H7 (cell line): ENCODE measurements around the gene MYO7B. TPM values are rescaled to one million over a fixed set of nuclear protein-coding genes. Genes with fewer than 3 reads are reported as not detected.
"Not testable (repeated sequence)": the region's sequence is repeated elsewhere in the genome, so short reads cannot be mapped to it uniquely, and the experiment has no call there.

ENCODE experiments used
- DNase-seq: peaks from one replicate; pipeline ENCODE4 v3.0.0; 2012
- H3K27me3 ChIP-seq: 2 replicates; pipeline ENCODE4 v1.6.0; 2011; ENCODE audit warnings: mild to moderate bottlenecking, low read length; ENCODE audit not compliant: control insufficient read depth, insufficient read depth
- H3K36me3 ChIP-seq: replicated peaks from 2 replicates; pipeline ENCODE4 v1.5.1; 2011; ENCODE audit warnings: low read length; ENCODE audit not compliant: control insufficient read depth, insufficient read depth
- H3K4me3 ChIP-seq: 2 replicates; pipeline ENCODE4 v1.5.1; 2011; ENCODE audit warnings: low read depth, mild to moderate bottlenecking, control low read depth, low read length, moderate library complexity; ENCODE audit not compliant: insufficient read depth
- total RNA-seq: library from RNA; depleted of rRNA; stranded (reverse); fragments of >200 nt; shearing (Covaris generic); gene quantifications from 2 replicates; pipeline ENCODE4 v1.2.3, GENCODE V29; 2014

MYO7B gene
- total RNA-seq, 1 experiment from 2014 or later: not detected

DNA sequence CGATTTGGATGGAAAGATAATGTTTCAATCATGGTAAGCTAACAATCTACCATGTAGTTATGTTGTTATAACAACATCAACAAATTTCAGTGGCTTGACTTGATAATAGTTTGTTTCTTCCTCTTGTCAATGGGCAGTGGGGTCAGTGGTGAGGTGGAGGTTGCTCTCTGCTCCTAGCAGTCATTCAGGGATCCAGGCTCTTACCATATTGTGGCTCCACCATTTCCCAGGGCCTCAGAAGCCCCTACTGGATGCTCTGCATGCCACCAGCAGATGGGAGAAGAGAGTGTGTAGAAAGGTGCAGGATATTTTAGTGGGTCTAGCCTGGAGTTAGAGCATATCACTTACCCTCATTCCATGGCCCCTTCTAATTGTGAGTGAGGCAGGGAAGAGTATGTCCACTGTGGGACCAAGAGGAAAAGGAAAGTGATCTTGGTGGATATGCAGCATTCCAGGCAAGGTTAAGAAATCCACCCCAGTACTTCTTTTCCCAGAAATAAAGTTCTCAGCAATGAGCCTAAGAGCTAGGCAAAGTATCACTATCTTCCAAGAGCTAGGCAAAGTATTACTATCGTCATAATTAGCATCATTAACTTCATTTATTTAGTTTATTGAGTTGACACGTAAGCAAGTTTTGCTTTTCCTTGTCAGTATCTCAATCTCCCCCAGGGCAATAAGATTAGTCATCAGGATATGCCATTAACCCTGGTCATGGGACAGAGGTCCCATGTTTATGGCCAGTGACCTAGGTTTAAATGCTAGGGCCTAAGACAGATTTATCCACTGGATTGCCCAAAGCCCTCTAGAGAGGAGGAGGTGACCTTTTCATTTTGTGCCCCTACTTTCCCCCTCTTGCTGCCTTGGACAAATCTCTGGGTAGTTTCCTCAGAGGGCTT lies 5.0 kb upstream of the MYO7B start:
- Histone ChIP-seq H3K4me3 (no peak overlapping the region), H3K36me3 (no peaks in the 10 kb centered on the region), H3K27me3 (no peaks in the 10 kb centered on the region)
- DNase-seq: peak; percentile 13

DNA sequence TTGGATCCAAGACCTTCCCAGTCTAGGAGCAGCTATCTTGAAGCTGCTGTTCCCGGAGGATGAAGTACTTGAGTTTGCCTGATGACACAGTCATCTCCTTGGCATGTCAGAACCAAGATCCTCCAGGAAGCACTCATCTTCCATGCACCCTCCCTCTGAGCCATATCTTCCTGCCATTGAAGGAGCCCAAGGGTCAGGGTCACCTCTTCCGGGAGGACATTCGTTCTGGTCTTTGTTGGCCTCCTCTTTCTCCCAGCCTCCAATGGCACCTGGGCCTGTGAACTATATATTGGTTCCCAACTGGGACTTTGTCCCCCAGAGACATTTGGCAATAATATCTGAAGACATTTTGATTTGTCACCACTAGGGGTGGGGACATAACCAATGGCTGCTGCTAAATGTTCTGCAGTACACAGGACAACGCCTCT lies 4.2 kb upstream of the MYO7B start:
- Histone ChIP-seq H3K4me3 (no peak overlapping the region), H3K27me3 (no peaks in the 10 kb centered on the region), H3K36me3 (no peaks in the 10 kb centered on the region)
- no peak for DNase-seq

DNA sequence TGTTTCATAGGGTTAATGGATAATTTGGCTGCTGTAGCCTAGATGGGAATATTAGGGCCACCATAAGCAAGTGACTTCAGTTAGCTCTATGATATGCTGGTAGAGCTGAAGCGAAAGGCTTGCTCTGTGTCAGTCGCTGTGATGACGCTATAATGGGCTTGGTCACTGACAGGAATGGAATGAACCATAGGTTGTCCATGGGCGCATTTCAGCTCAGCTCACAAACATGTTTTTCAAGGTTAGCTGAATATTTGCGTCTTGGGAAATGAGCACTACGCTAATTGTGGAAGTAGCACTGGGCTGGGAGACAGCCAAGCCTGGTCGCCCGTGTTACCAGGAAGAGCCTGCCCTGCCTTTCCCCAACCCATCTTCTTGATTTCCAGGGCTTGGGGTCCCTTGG lies 3.2 kb upstream of the MYO7B start:
- H3K36me3 ChIP-seq: no peaks in the 10 kb centered on the region
- DNase-seq: no peak
- no peak overlapping the region for H3K4me3 ChIP-seq
- H3K27me3 ChIP-seq: no peaks in the 10 kb centered on the region

DNA sequence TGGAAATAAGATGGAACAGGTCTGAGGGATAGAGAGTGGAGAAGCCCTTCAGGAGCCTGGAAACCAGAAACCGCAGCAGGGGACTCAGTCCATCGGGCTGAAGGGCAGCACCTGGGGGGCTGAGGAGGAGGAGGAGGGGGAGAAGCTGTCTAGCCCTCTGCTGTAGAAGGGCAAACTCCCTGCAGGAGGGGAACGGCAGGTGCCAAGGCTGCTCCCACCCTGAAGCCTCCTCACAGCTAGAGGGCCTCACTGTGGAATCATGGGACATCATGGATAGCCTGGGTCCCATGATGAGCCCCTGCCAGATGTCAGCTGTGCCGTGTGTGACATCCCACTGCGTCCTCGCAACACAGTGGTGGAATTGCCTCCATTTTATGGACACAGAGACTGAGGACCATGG lies 435 bp downstream of the MYO7B start:
- Histone ChIP-seq H3K4me3 (no peak overlapping the region), H3K27me3 (no peaks in the 10 kb centered on the region), H3K36me3 (no peaks in the 10 kb centered on the region)
- DNase-seq: peak; percentile 31

DNA sequence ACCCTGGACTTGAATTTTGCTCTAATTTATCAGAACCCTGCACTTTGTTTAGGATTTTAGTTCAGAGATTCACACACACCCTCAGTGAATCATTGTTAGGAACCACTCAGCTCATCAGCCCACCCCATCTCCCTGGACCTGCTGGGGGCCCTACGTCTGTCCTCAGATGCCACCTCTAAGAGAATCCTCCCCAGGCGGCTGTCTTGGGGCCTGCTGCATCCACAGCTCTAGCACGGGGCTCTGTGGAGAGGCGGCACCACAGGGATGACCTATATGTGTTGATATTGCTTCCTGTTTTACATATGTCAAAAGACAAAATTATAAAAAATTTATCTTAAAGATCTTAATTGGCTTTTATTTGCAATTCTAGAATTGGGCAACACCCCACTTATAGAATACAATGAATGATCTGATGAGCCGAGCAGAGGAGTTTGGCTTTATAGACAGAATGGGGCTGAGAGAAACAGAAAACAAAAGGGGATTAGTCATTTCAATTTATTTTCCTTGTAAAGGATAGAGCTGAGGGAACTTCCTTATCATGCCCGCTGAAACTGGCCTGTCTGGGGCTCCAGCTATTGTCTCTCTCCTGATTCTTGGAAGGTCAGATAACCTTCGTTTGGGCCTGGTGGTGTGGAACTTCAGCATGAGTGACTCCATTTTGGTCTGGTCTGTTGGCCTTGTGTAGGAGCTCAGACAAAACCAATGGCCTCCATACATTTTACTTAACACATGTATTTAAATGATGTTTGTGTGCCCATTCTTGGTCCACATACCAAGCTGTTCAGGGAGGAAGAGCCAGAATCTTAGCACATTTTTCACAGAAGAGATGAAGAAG lies 1.4 kb downstream of the MYO7B start:
- peak; percentile 15 for DNase-seq
- no peaks in the 10 kb centered on the region for H3K36me3 ChIP-seq
- no peaks in the 10 kb centered on the region for H3K27me3 ChIP-seq
- no peak overlapping the region for H3K4me3 ChIP-seq

DNA sequence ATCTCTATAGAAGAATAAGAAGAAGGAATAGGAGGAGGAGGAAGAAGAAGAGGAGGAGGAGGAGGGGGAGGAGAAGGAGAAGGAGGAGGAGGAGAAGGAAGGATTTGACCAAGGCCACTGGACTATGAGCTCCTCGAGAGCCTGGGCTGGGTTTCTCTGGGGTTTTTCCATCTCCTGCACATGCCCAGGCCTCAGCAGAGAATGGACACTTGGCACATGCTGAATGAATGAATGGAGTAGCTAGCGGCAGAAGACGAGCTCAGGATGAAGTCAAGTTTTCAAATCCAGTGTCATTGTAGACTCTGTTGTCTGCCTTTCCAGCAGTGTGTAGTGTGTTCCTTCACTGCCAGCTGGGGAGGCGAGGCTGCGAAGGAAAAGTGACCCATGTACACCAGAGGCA lies 2.2 kb downstream of the MYO7B start:
- Histone ChIP-seq H3K27me3 (no peaks in the 10 kb centered on the region), H3K4me3 (no peak overlapping the region), H3K36me3 (no peaks in the 10 kb centered on the region)
- DNase-seq: no peak

DNA sequence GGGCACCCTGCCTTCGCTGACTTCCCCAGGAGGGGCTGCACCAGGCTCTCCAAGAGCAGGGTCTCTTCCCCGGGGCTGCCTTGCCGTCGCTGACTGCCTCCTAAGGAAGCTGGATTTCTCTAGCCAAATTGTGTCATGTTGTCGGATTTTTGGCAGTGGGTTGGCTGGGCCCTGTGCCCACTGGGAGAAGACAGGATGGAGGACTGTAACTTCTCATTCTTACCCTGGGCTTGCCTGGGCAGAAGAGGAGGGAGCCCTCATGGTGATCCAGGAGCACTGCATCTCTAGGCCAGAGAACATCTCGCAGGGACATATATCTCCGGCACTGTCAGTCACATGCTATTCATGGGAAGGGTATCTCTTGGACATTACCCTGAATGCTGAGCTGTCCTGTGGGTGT lies 6.3 kb downstream of the MYO7B start:
- H3K4me3 ChIP-seq: no peak overlapping the region
- no peaks in the 10 kb centered on the region for H3K27me3 ChIP-seq
- DNase-seq: peak; percentile 41
- H3K36me3 ChIP-seq: no peaks in the 10 kb centered on the region

DNA sequence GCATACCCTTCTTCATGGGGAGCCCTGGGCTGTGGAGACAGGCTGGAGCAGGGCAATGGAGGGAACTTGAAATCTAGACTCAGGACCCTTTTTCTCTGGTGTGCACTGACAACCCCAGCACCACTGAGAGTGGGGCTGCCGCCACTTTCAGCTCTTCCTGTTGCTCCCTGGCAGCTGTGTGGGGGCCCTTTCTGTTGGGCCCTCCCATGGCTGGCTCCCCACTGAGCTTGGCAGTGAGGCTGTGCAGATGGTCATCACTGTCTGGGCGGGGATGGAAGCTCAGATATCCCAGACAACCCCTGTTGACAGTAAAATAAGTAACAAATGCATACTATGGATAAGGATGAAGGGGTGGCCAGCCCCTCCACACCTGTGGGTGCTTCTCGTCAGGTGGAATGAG lies 6.7 kb downstream of the MYO7B start:
- H3K27me3 ChIP-seq: no peaks in the 10 kb centered on the region
- H3K4me3 ChIP-seq: no peak overlapping the region
- peak; percentile 11 for DNase-seq
- no peaks in the 10 kb centered on the region for H3K36me3 ChIP-seq

DNA sequence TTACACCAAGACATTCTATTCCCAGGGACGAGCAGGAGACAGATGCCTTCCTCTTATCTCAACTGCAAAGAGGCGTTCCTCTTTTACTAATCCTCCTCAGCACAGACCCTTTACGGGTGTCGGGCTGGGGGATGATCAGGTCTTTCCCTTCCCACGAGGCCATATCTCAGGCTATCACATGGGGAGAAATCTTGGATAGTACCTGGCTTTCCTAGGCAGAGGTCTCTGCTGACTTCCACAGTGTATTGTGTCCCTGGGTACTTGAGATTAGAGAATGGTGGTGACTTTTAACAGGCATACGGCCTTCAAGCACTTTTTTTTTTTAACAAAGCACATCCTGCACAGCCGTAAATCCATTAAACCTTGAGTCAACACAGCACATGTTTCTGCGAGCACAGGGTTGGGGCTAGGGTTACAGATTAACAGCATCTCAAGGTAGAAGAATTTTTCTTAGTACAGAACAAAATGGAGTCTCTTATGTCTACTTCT lies 7.6 kb downstream of the MYO7B start:
- not testable (repeated sequence) for H3K4me3 ChIP-seq

DNA sequence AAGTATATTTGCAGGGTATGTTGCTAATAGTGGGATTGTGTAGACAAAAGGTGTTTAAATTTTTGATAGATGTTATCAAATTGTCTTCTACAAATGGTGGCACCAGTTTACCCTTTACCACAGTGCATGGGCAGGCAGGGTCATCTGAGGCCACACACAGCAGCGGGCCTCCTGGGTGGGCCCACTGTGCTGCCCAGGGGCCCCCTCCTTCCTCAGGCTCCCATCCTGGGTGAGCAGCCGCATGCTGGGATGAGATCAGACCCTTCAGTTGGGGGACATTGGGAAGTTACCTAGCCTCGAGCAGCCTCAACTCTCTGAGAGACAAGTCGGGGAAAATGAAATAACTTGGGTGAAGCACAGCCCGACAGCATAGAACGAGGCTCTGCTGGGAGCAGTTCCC lies 9.7 kb downstream of the MYO7B start:
- DNase-seq: no peak
- H3K27me3 ChIP-seq: no peaks in the 10 kb centered on the region
- H3K36me3 ChIP-seq: no peaks in the 10 kb centered on the region
- no peak overlapping the region for H3K4me3 ChIP-seq

More for the DNA sequence above, 7.6 kb downstream of the MYO7B start:
- H3K36me3 ChIP-seq, DNase-seq, H3K27me3 ChIP-seq: not testable (repeated sequence)

DNA sequence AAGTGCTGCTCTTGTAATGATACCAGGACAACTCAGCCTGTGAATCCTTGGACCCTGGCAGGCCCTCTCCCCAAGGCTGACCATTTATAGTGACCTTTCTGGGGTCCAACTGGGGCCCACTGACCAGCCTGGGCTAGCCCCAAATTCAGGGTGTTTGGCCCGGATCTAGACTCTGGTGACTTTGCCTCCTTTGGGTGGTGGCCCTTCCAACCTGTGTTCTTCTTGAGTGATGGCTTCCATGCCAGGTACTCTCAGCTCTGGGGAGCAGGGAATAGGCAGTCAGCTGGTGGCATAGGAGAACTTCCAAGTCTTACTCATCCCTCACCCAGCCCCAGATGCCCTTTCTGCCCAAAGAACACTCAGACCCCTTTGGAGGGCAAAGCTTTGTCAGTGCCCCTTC lies 10.3 kb downstream of the MYO7B start:
- DNase-seq: no peak
- H3K4me3 ChIP-seq: no peak overlapping the region
- H3K36me3 ChIP-seq: no peaks in the 10 kb centered on the region
- no peaks in the 10 kb centered on the region for H3K27me3 ChIP-seq

DNA sequence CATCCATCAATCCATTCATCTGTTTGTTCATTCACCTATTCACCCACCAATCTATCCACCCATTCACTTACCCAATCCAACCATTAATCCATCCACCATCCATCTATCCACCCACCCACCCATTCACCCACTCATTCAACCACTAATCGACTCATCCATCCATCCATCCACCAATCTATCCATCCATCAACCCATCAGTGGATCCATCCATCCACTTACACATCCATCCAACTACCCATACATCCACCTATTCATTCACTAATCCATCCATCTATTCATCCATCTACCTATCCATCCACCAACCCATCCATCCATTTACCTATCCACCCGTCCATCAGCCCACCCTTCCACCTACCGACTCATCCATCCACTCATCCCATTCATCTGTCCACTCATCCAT lies 11.3 kb downstream of the MYO7B start:
- Histone ChIP-seq H3K36me3 (no peaks in the 10 kb centered on the region), H3K27me3 (no peaks in the 10 kb centered on the region), H3K4me3 (no peak overlapping the region)
- no peak for DNase-seq

DNA sequence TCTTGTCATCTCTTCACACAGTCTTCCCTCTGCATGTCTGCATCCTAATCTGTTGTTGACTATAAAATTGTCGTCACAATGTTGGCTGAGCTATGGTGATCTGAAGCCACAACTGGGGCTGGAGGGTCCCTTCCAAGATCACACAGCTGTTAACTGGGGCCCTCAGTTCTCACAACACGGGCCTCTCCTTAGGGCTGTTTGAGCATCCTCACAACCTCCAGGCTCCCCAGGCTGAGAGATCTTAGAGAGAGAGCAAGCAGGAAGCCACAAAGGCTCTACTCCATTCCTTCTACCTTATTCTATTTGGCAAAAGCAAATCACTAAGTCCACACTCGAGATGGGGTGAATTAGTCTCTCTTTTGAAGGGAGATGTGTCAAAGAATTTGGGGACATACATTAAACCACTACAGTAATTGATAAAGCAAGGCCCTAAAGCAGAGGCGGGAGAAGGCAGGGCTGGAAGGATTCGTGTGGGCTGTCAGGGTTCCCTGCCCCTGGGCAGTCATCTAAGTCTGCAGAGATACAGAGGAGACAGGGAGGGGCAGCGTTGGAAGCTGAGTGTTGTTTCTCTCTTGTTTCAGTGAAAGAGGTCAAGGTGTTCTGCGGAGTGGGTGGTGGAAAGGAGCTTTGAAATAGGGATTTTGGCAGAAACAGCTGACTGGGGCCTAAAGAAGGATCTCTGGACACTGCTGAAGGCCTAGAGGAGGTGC lies 15.9 kb downstream of the MYO7B start:
- Histone ChIP-seq H3K4me3 (no peak overlapping the region), H3K36me3 (no peaks in the 10 kb centered on the region), H3K27me3 (no peaks in the 10 kb centered on the region)
- no peak for DNase-seq

DNA sequence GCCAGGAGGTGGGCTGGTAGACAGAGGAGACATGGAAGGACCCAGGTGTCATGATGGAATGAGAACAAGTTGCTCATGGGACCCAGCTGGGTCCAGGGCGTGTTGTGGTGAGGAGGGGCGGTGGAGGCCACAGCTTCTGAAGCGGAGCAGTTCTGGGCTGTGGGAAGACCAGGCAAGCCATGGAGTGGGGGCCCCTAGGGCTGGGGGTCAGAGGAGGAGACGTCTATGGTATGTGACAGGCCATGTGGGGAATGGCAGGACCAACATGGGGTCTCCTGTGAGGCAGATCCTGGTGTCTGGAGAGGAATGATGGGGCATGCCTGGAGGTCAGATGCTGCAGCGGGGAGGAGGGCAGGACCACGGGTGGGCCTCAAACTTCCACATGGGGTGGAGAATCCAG lies 16.9 kb downstream of the MYO7B start:
- DNase-seq: no peak

More for the DNA sequence above, 16.9 kb downstream of the MYO7B start:
- Histone ChIP-seq H3K27me3 (no peaks in the 10 kb centered on the region), H3K4me3 (no peak overlapping the region), H3K36me3 (no peaks in the 10 kb centered on the region)
